Upper lobe of right lung (tissue), 1 donor: ENCODE data around the gene ZNF764. TPM values are rescaled to one million over a fixed set of nuclear protein-coding genes. Genes with fewer than 3 reads are reported as not detected.

Source experiments
- ATAC-seq: fragments of 200-7000 bp; cut with Tn5 transposase; one replicate; pipeline ENCODE4 v1.9.1; 2020; ENCODE audit warnings: mild to moderate bottlenecking, moderate library complexity
- DNase-seq: peaks from one replicate; pipeline ENCODE4 v3.0.0-alpha.2; 2020
- H3K27ac ChIP-seq: fragments of 200-600 bp; one replicate; pipeline ENCODE4 v1.8.0; 2022
- H3K27me3 ChIP-seq: fragments of 200-600 bp; one replicate; pipeline ENCODE4 v1.8.0; 2022; ENCODE audit warnings: mild to moderate bottlenecking
- H3K36me3 ChIP-seq: fragments of 200-600 bp; one replicate; pipeline ENCODE4 v1.8.0; 2022
- H3K4me1 ChIP-seq: fragments of 200-600 bp; one replicate; pipeline ENCODE4 v1.8.0; 2022
- H3K4me3 ChIP-seq: fragments of 200-600 bp; one replicate; pipeline ENCODE4 v1.8.0; 2022; ENCODE audit warnings: mild to moderate bottlenecking
- H3K9me3 ChIP-seq: fragments of 200-600 bp; one replicate; pipeline ENCODE4 v1.8.0; 2022
- CTCF ChIP-seq: fragments of 200-600 bp; IDR thresholded peaks from one replicate; pipeline ENCODE4 v1.8.0; 2022; ENCODE audit warnings: antibody characterized with exemption
- intact Hi-C: fragments of 100-400 bp; cut with DNase I; formaldehyde crosslinking; loops from one replicate; pipeline ENCODE4 v1.11.0; 2022
- total RNA-seq: library from RNA; stranded (reverse); fragmentation: NEBNext Ultra II Directional; extraction: Animal tissue kit (Norgen Biotek cat#: 25700); gene quantifications from one replicate; pipeline ENCODE4 v1.2.1, GENCODE V29; 2021
- donor health status: DM: no; HTN: yes; CAD: no; lungs with severe emphysema.

Gene ZNF764
- total RNA-seq, 1 donor from 2014 or later = 10.6 TPM

- ATAC-seq = no peak
- no peaks in the 10 kb centered on the region for H3K27me3 ChIP-seq
- H3K9me3 ChIP-seq = no peaks in the 10 kb centered on the region
- H3K27ac ChIP-seq = peak overlapping the region; percentile 99
- no peak for DNase-seq
- H3K4me3 ChIP-seq = peak overlapping the region; percentile 88
- peaks cover 22% of the 10 kb centered on the region for H3K4me1 ChIP-seq
- intact Hi-C loops = no loop called here
- H3K36me3 ChIP-seq = peaks cover 18% of the 10 kb centered on the region
- no peak for TF ChIP-seq CTCF
Measured at GRCh38 chr16:30527635-30528178, 30.5 kb downstream of the ZNF764 start.

- Histone ChIP-seq H3K4me3 (peak overlapping the region; percentile 88), H3K9me3 (no peaks in the 10 kb centered on the region), H3K27ac (peak overlapping the region; percentile 99), H3K36me3 (peaks cover 11% of the 10 kb centered on the region), H3K4me1 (peaks cover 22% of the 10 kb centered on the region), H3K27me3 (no peaks in the 10 kb centered on the region)
- DNase-seq (peak; percentile 99), ATAC-seq (peak; percentile 95)
- intact Hi-C loops = no loop called here
- TF ChIP-seq CTCF = peak; percentile 35
Measured at GRCh38 chr16:30526823-30527634, 31.1 kb downstream of the ZNF764 start.

GRCh38 chr16:30526137-30526822 is 31.9 kb downstream of the ZNF764 start, which contains the start of gene ZNF768:
Gene ZNF768 (minus strand): TSS chr16:30526566. CDS start chr16:30526413, 153 bp downstream.
- Histone ChIP-seq H3K27me3 (no peaks in the 10 kb centered on the region), H3K4me1 (peaks cover 22% of the 10 kb centered on the region), H3K27ac (peak within 1 kb of the TSS; percentile 99), H3K9me3 (no peaks in the 10 kb centered on the region), H3K4me3 (peak within 1 kb of the TSS; percentile 88), H3K36me3 (peaks cover 6% of the 10 kb centered on the region)
- DNase-seq = peak; percentile 79
- peak; percentile 55 for ATAC-seq
- TF ChIP-seq CTCF = no peak
- intact Hi-C loops = no loop called here

GRCh38 chr16:30525844-30526136 is 32.4 kb downstream of the ZNF764 start:
- H3K4me3 ChIP-seq = peak overlapping the region; percentile 88
- H3K9me3 ChIP-seq = no peaks in the 10 kb centered on the region
- ATAC-seq (no peak), DNase-seq (no peak)
- peaks cover 1% of the 10 kb centered on the region for H3K36me3 ChIP-seq
- no peak for TF ChIP-seq CTCF
- peaks cover 20% of the 10 kb centered on the region for H3K4me1 ChIP-seq
- intact Hi-C loops = no loop called here
- H3K27me3 ChIP-seq = no peaks in the 10 kb centered on the region
- H3K27ac ChIP-seq = peak overlapping the region; percentile 99

GRCh38 chr16:30524575-30525568 is 33.3 kb downstream of the ZNF764 start:
- ATAC-seq (no peak), DNase-seq (peak; percentile 62)
- H3K27me3 ChIP-seq = no peaks in the 10 kb centered on the region
- TF ChIP-seq CTCF = no peak
- no peaks in the 10 kb centered on the region for H3K36me3 ChIP-seq
- no peak overlapping the region for H3K4me3 ChIP-seq
- intact Hi-C loops = no loop called here
- peaks cover 14% of the 10 kb centered on the region for H3K4me1 ChIP-seq
- H3K9me3 ChIP-seq = no peaks in the 10 kb centered on the region
- no peak overlapping the region for H3K27ac ChIP-seq
